Spinal cord (tissue), 10 donors: ENCODE results near the gene CRYBA4. TPM values are rescaled to one million over a fixed set of nuclear protein-coding genes. Genes with fewer than 3 reads are reported as not detected.

Experiments used
- DNase-seq, 6 donors: peaks; one replicate each; pipeline versions ENCODE4 v3.0.0 to v3.0.0-alpha.2; 2013 to 2015; ENCODE audit warnings: low spot score in 6 of 6, low read depth in 4 of 6
- H3K27ac ChIP-seq: one replicate; pipeline ENCODE4 v1.5.1; 2013; ENCODE audit warnings: low read depth, low read length, control low read depth
- H3K27me3 ChIP-seq: one replicate; pipeline ENCODE4 v1.6.1; 2013; ENCODE audit warnings: low read length; ENCODE audit not compliant: control insufficient read depth, insufficient read depth
- H3K36me3 ChIP-seq: one replicate; pipeline ENCODE4 v1.6.1; 2013; ENCODE audit warnings: low read length; ENCODE audit not compliant: control insufficient read depth, insufficient read depth
- H3K4me1 ChIP-seq: one replicate; pipeline ENCODE4 v1.6.1; 2013; ENCODE audit warnings: low read length; ENCODE audit not compliant: control insufficient read depth, insufficient read depth
- H3K4me3 ChIP-seq: one replicate; pipeline ENCODE4 v1.5.1; 2013; ENCODE audit warnings: low read depth, low read length, control low read depth
- H3K9me3 ChIP-seq: one replicate; pipeline ENCODE4 v1.6.1; 2013; ENCODE audit warnings: low read length; ENCODE audit not compliant: control insufficient read depth, insufficient read depth
- WGBS: methylation state at CpG from one replicate; pipeline ENCODE4 v1.1.5; 2013; ENCODE audit warnings: missing lambda C conversion rate; ENCODE audit not compliant: insufficient coverage; 5-methylcytosine and 5-hydroxymethylcytosine counted together
- polyA plus RNA-seq, 2 donors: library from polyadenylated mRNA; unstranded; fragments of 120-200 nt; gene quantifications; one replicate each; pipeline ENCODE4 v1.2.1, GENCODE V29; 2013; ENCODE audit not compliant: insufficient read length in 2 of 2
- total RNA-seq, 2 donors: library from RNA; depleted of rRNA in 1 of 2; stranded (reverse); fragments of 120-200 nt in 1 of 2; fragments of >200 nt in 1 of 2; gene quantifications; one replicate each; pipeline versions ENCODE4 v1.2.3 to v1.2.4, GENCODE V29; 2013 to 2014
- donor health status: healthy.

CRYBA4 gene
- total and polyA plus RNA-seq, 4 donors, result not detected

GRCh38 chr22:26636296-26636695 lies 14.5 kb downstream of the CRYBA4 start:
- WGBS, result 67% methylated on average over 1 of the region's 1 CpG
- H3K4me1 ChIP-seq, result no peaks in the 10 kb centered on the region
- H3K9me3 ChIP-seq, result no peaks in the 10 kb centered on the region
- H3K36me3 ChIP-seq, result no peaks in the 10 kb centered on the region
- DNase-seq, result no peak
- no peak overlapping the region for H3K4me3 ChIP-seq
- H3K27me3 ChIP-seq, result no peaks in the 10 kb centered on the region
- no peak overlapping the region for H3K27ac ChIP-seq

- Histone ChIP-seq H3K4me3 (no peak overlapping the region), H3K9me3 (no peaks in the 10 kb centered on the region), H3K27ac (no peak overlapping the region), H3K27me3 (peaks cover 5% of the 10 kb centered on the region), H3K4me1 (peaks cover 25% of the 10 kb centered on the region), H3K36me3 (no peaks in the 10 kb centered on the region)
- WGBS, result 41% methylated on average over 3 of the region's 8 CpGs
- peak in 1 of 6 donors; percentile 29 for DNase-seq
These were observed 21.0 kb downstream of the CRYBA4 start for GRCh38 chr22:26642465-26643417.

DNA sequence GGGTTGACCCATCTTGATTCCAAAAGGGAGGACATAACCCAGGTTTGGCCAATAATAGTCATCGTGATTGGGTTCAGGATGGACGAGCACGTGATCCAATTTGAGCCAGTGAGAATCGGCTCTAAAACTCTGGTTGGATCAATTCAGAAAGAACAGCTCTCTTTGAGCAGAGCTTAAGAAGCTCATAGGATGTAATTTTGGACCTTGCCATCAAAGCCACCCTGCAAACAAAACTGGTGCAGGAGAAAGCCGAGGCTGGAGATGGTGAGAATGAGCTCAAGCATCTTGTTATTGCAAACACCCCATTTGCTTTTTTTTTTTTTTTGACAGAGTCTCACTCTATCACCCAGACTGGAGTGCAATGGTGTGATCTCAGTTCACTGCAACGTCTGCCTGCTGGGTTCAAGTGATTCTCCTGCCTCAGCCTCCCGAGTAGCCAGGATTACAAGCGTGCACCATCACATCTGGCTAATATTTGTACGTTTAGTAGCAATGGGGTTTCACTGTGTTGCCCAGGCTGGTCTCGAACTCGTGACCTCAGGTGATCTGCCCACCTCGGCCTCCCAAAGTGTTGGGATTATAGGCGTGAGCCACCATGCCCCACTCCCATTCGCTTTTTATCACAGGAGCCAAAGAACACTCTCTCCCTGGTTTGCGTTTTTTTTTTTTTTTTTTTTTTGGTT lies 21.8 kb downstream of the CRYBA4 start:
- no peaks in the 10 kb centered on the region for H3K36me3 ChIP-seq
- no peak overlapping the region for H3K27ac ChIP-seq
- H3K4me3 ChIP-seq, result no peak overlapping the region
- no peak for DNase-seq
- 83% methylated on average over 15 of the region's 15 CpGs for WGBS
- peaks cover 33% of the 10 kb centered on the region for H3K4me1 ChIP-seq
- no peaks in the 10 kb centered on the region for H3K9me3 ChIP-seq
- H3K27me3 ChIP-seq, result peaks cover 9% of the 10 kb centered on the region

GRCh38 chr22:26646158-26646557 lies 24.4 kb downstream of the CRYBA4 start:
- Histone ChIP-seq H3K4me1 (peaks cover 35% of the 10 kb centered on the region), H3K4me3 (no peak overlapping the region), H3K36me3 (no peaks in the 10 kb centered on the region), H3K27me3 (peaks cover 9% of the 10 kb centered on the region), H3K27ac (no peak overlapping the region), H3K9me3 (no peaks in the 10 kb centered on the region)
- 47% methylated on average over 5 of the region's 5 CpGs for WGBS
- DNase-seq, result peak in 1 of 6 donors; percentile 69

- Histone ChIP-seq H3K9me3 (no peaks in the 10 kb centered on the region), H3K4me1 (peaks cover 31% of the 10 kb centered on the region), H3K27ac (no peak overlapping the region), H3K27me3 (peaks cover 9% of the 10 kb centered on the region), H3K36me3 (no peaks in the 10 kb centered on the region), H3K4me3 (no peak overlapping the region)
- 4% methylated on average over 17 of the region's 17 CpGs for WGBS
- DNase-seq, result peak in 2 of 6 donors; percentile 70 to 90
These were observed 26.3 kb downstream of the CRYBA4 start for GRCh38 chr22:26648011-26648497.

DNA sequence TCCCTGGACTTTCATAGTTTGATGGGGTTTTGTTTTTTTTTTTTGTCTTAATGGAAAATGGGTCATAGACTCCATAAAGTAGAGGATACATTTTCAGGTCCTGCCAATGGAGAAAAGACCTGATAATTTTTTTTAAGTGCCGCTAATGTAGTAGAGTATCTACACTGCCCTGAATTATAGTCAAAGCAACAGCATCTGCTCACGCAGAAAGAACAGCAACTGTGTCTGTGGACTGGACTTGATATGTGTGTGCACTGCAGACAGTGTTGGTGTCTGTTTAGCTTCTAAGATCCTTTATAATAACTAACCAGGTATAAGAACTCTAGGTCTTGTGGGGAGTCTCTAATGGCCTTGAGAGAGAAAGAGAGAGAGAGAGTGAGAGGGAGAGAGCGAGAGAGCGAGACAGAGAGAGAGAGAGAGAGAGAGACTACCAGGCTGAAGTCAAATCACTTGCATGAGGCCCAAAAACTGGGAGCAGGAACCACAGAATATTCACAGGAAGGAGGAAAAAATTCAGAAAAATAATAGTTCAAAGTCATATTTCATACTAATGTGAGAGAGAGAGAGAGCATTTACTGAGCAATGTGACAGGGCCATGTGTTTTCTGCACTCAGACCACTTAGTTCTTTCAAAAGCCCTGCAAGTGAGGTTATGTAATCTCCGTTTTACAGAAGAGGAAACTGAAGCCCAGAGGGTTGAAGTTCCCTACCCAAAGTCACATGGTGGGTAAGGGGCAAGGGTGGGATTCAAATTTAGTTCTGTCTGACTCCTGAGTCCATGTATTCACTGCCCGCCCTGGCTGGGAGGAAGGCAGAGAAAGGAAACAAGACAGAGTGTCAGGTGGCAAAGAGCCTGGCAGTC lies 27.0 kb downstream of the CRYBA4 start:
- Histone ChIP-seq H3K4me3 (no peak overlapping the region), H3K9me3 (no peaks in the 10 kb centered on the region), H3K27me3 (peaks cover 9% of the 10 kb centered on the region), H3K27ac (no peak overlapping the region), H3K4me1 (peaks cover 30% of the 10 kb centered on the region), H3K36me3 (no peaks in the 10 kb centered on the region)
- DNase-seq, result peak in 1 of 6 donors; percentile 76
- 58% methylated on average over 3 of the region's 6 CpGs for WGBS

GRCh38 chr22:26650722-26651421 lies 29.1 kb downstream of the CRYBA4 start:
- Histone ChIP-seq H3K4me3 (no peak overlapping the region), H3K27me3 (peaks cover 9% of the 10 kb centered on the region), H3K9me3 (no peaks in the 10 kb centered on the region), H3K36me3 (no peaks in the 10 kb centered on the region), H3K4me1 (peaks cover 22% of the 10 kb centered on the region), H3K27ac (no peak overlapping the region)
- DNase-seq, result no peak
- no CpG with 5 or more reads among the region's 6 CpGs for WGBS

DNA sequence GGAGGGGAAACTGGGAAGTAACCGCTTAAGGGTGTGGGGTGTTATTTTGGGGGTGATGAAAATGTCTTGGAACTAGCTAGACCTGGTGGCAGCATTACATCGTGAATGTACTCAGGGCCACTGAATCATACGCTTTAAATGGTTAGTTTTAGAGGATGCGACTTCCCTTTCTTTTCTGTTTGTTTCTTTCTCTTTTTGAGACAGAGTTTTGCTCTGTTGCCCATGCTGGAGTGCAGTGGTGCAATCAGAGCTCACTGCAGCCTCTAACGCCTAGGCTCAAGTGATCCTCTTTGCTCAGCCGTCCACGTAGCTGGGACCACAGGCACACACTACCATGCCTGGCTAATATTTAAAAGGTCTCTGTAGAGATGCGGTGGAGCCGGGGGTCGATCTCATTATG lies 30.1 kb downstream of the CRYBA4 start:
- no peaks in the 10 kb centered on the region for H3K9me3 ChIP-seq
- peaks cover 13% of the 10 kb centered on the region for H3K27me3 ChIP-seq
- WGBS, result 65% methylated on average over 9 of the region's 10 CpGs
- no peak overlapping the region for H3K27ac ChIP-seq
- H3K4me3 ChIP-seq, result no peak overlapping the region
- no peak for DNase-seq
- no peaks in the 10 kb centered on the region for H3K36me3 ChIP-seq
- peaks cover 21% of the 10 kb centered on the region for H3K4me1 ChIP-seq
